ENCODE data around the gene PYURF. TPM values are rescaled to one million over a fixed set of nuclear protein-coding genes. Genes with fewer than 3 reads are reported as not detected.
"Not testable (repeated sequence)": the region's sequence is repeated elsewhere in the genome, so short reads cannot be mapped to it uniquely, and the experiment has no call there.

The PYURF gene
- total RNA-seq, 1 experiment from 2014 or later: 46.6 TPM

GRCh38 chr4:88549815-88550214 lies 26.2 kb upstream of the PYURF start:
- intact Hi-C loops (cut with micrococcal nuclease; ENCODE audit: unreplicated experiment): no loop called here

GRCh38 chr4:88539322-88540068 lies 15.9 kb upstream of the PYURF start:
- H3K4me3 ChIP-seq (ENCODE audit: low read depth, low read length): not testable (repeated sequence)

More at GRCh38 chr4:88549815-88550214, 26.2 kb upstream of the PYURF start:
- no peak overlapping the region for H3K4me3 Mint-ChIP-seq (ENCODE audit: unreplicated experiment)
- no peaks in the 10 kb centered on the region for H3K4me1 Mint-ChIP-seq (ENCODE audit: low read depth, unreplicated experiment)
- peaks cover 8% of the 10 kb centered on the region for H3K27me3 Mint-ChIP-seq (ENCODE audit: insufficient read depth, unreplicated experiment)
- no peak overlapping the region for H3K4me3 ChIP-seq (ENCODE audit: low read depth, low read length)
- H3K36me3 Mint-ChIP-seq (ENCODE audit: insufficient read depth, unreplicated experiment): no peaks in the 10 kb centered on the region
- no peaks in the 10 kb centered on the region for H3K27me3 ChIP-seq (replicated peaks; ENCODE audit: control insufficient read depth, insufficient read depth, low read length)
- no peak for TF ChIP-seq CTCF (IDR thresholded peaks at IDR 0.05; ENCODE audit: insufficient read depth in 1 of 2, low read depth in 1 of 2, low read length in 1 of 2, severe bottlenecking in 1 of 2, unreplicated experiment in 1 of 2)
- H3K9me3 ChIP-seq: no peaks in the 10 kb centered on the region
- H3K4me1 ChIP-seq: no peaks in the 10 kb centered on the region
- BruUV-seq (replicated peaks): no TSS peak
- POLR2A ChIA-PET: no interaction called here
- H3K9me3 Mint-ChIP-seq (ENCODE audit: unreplicated experiment): no peaks in the 10 kb centered on the region
- H3K27ac Mint-ChIP-seq (ENCODE audit: unreplicated experiment): no peak overlapping the region
- no peaks in the 10 kb centered on the region for H3K36me3 ChIP-seq (ENCODE audit: control insufficient read depth, insufficient read depth, low read length)
- DNase-seq: no peak
- CTCF ChIA-PET: no interaction called here

GRCh38 chr4:88537709-88538108 lies 14.1 kb upstream of the PYURF start:
- no peaks in the 10 kb centered on the region for H3K4me1 Mint-ChIP-seq (ENCODE audit: low read depth, unreplicated experiment)
- Histone ChIP-seq H3K4me3 (ENCODE audit: low read depth, low read length) (no peak overlapping the region), H3K27me3 (replicated peaks; ENCODE audit: control insufficient read depth, insufficient read depth, low read length) (no peaks in the 10 kb centered on the region), H3K4me1 (no peaks in the 10 kb centered on the region; the same call in 1 of the 2 replicates), H3K9me3 (no peaks in the 10 kb centered on the region), H3K36me3 (ENCODE audit: control insufficient read depth, insufficient read depth, low read length) (no peaks in the 10 kb centered on the region)
- no TSS peak for BruUV-seq (replicated peaks)
- no peak for DNase-seq
- no peak overlapping the region for H3K4me3 Mint-ChIP-seq (ENCODE audit: unreplicated experiment)
- H3K27ac Mint-ChIP-seq (ENCODE audit: unreplicated experiment): no peak overlapping the region
- intact Hi-C loops (cut with micrococcal nuclease; ENCODE audit: unreplicated experiment): loop anchor here (5.0 to 10.0 kb wide), 2 partner anchors 55 to 257 kb away; partner anchors contain the start of gene HERC3
- ChIA-PET CTCF (interaction anchor here (1.3 to 1.5 kb wide), 2 partner anchors 122 to 123 kb away, joined by 3 to 8 read pairs; no protein-coding TSS in a partner anchor), POLR2A (no interaction called here)
- no peaks in the 10 kb centered on the region for H3K36me3 Mint-ChIP-seq (ENCODE audit: insufficient read depth, unreplicated experiment)
- H3K27me3 Mint-ChIP-seq (ENCODE audit: insufficient read depth, unreplicated experiment): peaks cover 6% of the 10 kb centered on the region
- no peaks in the 10 kb centered on the region for H3K9me3 Mint-ChIP-seq (ENCODE audit: unreplicated experiment)
- no peak for TF ChIP-seq CTCF (IDR thresholded peaks at IDR 0.05; ENCODE audit: insufficient read depth in 1 of 2, low read depth in 1 of 2, low read length in 1 of 2, severe bottlenecking in 1 of 2, unreplicated experiment in 1 of 2)

More at GRCh38 chr4:88539322-88540068, 15.9 kb upstream of the PYURF start:
- peak; percentile 44 to 60 for TF ChIP-seq CTCF (IDR thresholded peaks at IDR 0.05; ENCODE audit: insufficient read depth in 1 of 2, low read depth in 1 of 2, low read length in 1 of 2, severe bottlenecking in 1 of 2, unreplicated experiment in 1 of 2)
- peak; percentile 79 to 86 for DNase-seq
- not testable (repeated sequence) for H3K27me3 Mint-ChIP-seq (ENCODE audit: insufficient read depth, unreplicated experiment); H3K4me1 Mint-ChIP-seq (ENCODE audit: low read depth, unreplicated experiment); BruUV-seq (replicated peaks); H3K9me3 ChIP-seq; H3K27me3 ChIP-seq (replicated peaks; ENCODE audit: control insufficient read depth, insufficient read depth, low read length); H3K4me1 ChIP-seq; H3K36me3 ChIP-seq (ENCODE audit: control insufficient read depth, insufficient read depth, low read length); H3K9me3 Mint-ChIP-seq (ENCODE audit: unreplicated experiment); H3K36me3 Mint-ChIP-seq (ENCODE audit: insufficient read depth, unreplicated experiment); H3K27ac Mint-ChIP-seq (ENCODE audit: unreplicated experiment); H3K4me3 Mint-ChIP-seq (ENCODE audit: unreplicated experiment)
- intact Hi-C loops (cut with micrococcal nuclease; ENCODE audit: unreplicated experiment): loop anchor here (1.0 to 10.0 kb wide), 3 partner anchors 53 to 255 kb away; partner anchors contain the start of gene HERC3
- ChIA-PET POLR2A (interaction anchor here (1.0 kb wide), 1 partner anchor 120 kb away, joined by 4 read pairs; no protein-coding TSS in a partner anchor), CTCF (interaction anchor here (0.7 to 2.5 kb wide), 7 partner anchors 11 to 263 kb away, joined by 3 to 68 read pairs (median 5); no protein-coding TSS in a partner anchor)
